GM12873 (cell line): ENCODE measurements around the gene SHROOM3.

Experiments
- TF ChIP-seq, protein P1 (sequence below): IDR thresholded peaks from 2 replicates; pipeline ENCODE4 v1.5.1; 2012; ENCODE audit warnings: low read depth, mild to moderate bottlenecking, moderate library complexity, low read length, control low read depth; ENCODE audit not compliant: insufficient read depth; ENCODE audit errors: missing control alignments

The SHROOM3 gene

DNA sequence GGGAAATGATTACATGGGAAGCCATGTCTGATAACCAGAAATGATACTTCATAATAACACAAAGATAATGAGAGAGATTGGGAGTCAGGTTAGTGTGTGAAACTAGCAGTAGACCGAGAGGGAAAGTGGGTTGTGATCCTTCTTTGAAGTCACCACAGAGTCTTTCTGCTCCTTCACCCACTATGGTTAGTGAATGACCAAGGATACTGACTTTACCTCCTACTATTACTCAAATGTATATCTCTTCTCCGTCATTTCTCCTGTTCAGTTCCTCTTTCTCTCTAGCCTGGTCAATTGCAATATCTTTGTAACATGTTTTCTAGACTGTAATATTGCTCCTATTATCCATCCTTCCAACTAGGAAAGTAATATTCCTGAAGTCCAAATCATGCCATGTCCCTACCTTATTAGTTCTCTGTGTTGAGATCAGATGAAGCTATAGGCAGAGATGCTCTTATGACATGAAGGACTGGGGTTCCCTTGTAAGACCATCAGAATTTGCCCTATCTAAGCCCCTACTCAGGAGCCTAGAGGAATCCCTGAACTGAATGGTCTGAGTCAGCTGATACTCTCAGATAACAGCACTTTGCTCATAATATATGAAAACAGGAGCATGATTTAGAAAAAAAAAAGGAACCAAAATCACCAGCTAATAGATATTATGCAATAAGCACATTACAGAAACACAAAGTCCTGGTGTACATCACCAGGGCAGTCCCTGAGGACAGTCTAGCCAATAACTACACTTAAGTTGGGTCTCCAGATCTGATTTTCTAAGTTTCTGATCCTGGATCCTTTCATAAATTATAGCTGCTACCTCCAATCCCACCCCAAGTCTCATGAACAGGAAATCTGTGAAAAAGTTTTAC lies 81.2 kb downstream of the SHROOM3 start:
- TF ChIP-seq, protein P1, sequence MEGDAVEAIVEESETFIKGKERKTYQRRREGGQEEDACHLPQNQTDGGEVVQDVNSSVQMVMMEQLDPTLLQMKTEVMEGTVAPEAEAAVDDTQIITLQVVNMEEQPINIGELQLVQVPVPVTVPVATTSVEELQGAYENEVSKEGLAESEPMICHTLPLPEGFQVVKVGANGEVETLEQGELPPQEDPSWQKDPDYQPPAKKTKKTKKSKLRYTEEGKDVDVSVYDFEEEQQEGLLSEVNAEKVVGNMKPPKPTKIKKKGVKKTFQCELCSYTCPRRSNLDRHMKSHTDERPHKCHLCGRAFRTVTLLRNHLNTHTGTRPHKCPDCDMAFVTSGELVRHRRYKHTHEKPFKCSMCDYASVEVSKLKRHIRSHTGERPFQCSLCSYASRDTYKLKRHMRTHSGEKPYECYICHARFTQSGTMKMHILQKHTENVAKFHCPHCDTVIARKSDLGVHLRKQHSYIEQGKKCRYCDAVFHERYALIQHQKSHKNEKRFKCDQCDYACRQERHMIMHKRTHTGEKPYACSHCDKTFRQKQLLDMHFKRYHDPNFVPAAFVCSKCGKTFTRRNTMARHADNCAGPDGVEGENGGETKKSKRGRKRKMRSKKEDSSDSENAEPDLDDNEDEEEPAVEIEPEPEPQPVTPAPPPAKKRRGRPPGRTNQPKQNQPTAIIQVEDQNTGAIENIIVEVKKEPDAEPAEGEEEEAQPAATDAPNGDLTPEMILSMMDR = no peak

DNA sequence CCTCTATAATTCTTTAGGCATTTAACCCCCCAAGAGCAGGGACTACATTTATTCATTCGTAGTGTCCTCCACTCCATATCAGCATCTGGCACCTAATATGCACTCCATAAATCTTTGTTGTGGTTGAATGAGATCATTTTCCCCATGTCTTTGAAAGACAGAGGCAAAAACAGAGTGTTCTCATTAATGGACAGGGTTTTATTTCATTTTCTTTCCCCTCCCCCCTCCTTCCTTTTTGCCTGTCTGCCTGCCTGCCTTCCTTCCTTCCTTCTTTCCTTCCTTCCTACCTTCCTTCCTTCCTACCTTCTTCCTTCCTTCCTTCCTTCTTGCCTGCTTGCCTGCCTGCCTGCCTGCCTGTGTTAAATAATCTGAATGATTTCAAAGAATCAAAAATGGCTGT lies 83.2 kb downstream of the SHROOM3 start:
- TF ChIP-seq, protein P1 = no peak

GRCh38 chr4:76523593-76523992 lies 88.6 kb downstream of the SHROOM3 start:
- TF ChIP-seq, protein P1 = no peak

DNA sequence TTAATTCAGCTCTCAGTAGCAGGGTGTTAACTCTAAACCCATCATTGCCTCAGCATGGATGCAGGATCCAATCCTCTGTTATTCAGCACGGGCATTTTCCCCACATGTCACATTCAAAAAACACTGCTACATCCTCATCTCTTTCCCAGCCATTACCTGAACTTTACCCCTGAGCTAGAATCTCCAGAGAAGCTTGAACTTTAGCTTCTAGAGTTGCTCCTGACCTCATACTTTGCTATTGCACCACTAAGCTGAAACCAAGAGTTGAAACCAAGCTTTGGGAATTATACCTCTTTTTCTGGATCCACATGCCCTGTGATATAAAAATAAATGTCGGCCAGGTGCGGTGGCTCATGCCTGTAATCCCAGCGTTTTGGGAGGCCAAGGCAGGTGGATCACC lies 90.7 kb downstream of the SHROOM3 start:
- TF ChIP-seq, protein P1 = no peak

DNA sequence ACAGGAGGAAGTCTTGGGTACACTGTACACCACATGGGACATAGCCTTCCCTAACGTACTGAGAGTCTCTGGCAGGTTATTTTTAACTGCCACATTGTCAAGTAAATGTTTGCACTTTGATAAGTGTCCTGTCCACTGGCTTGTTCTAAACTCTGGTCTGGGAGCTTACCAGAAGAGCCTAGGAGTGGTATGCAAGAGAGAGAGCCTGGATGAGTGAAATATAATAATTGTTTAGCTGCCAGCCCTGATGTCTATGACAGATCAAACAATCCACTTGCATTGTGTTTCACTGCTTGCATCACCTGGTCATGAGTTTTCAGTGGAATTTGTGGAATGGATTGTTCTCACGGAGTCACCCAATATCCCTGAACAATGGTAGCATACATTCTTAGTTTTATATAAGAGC lies 91.6 kb downstream of the SHROOM3 start:
- TF ChIP-seq, protein P1 = no peak

- TF ChIP-seq, protein P1 = no peak
Observed at GRCh38 chr4:76527666-76528065, 92.6 kb downstream of the SHROOM3 start.

DNA sequence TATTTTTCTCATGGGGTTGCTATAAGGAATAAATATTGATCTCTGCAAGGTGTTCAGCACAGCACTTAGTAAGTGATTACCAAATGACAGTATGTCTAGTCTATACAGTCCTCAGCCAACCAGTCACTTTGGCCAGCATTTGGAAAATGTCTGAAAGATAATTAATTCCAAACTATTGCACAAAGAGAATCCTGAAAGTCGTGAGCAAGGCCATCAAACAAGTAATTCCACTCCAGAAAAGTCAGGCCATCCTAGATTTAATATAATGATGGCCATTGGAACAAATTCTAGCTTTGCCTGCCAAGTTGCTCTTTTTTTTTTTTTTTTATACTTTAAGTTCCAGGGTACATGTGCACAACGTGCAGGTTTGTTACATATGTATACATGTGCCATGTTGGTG lies 96.6 kb downstream of the SHROOM3 start:
- TF ChIP-seq, protein P1 = no peak
